HEK293 (cell line): Measurements from ENCODE around the gene RNF145.
A peak's percentile ranks its signal among the peaks of the same experiment; 100 is the strongest.

Experiments used
- FEZF1 ChIP-seq: fragments of 450-650 bp; formaldehyde crosslinking; IDR thresholded peaks from 2 replicates; pipeline ENCODE4 v1.5.1; 2016; ENCODE audit warnings: missing biosample characterization, missing genetic modification characterization
- GLI4 ChIP-seq: fragments of 450-650 bp; formaldehyde crosslinking; IDR thresholded peaks from 2 replicates; pipeline ENCODE4 v1.5.1; 2016; ENCODE audit warnings: missing biosample characterization, missing genetic modification characterization
- IKZF3 ChIP-seq: fragments of 450-650 bp; IDR thresholded peaks from 2 replicates; pipeline ENCODE4 v1.5.0; 2018; ENCODE audit warnings: missing biosample characterization, mild to moderate bottlenecking, missing genetic modification characterization, moderate library complexity
- MEIS1 ChIP-seq: sonication (generic); formaldehyde crosslinking; IDR thresholded peaks from 2 replicates; pipeline ENCODE4 v1.8.1; 2022; ENCODE audit warnings: missing genetic modification reagents, mild to moderate bottlenecking, borderline replicate concordance
- PRDM1 ChIP-seq: fragments of 450-650 bp; formaldehyde crosslinking; IDR thresholded peaks from 2 replicates; pipeline ENCODE4; 2016; ENCODE audit warnings: missing biosample characterization, missing genetic modification characterization
- ZFHX2 ChIP-seq: fragments of 450-650 bp; formaldehyde crosslinking; conservative IDR thresholded peaks from 2 replicates; pipeline ENCODE4 v1.5.1; 2016; ENCODE audit warnings: missing biosample characterization, missing genetic modification characterization
- ZFP3 ChIP-seq: fragments of 450-650 bp; formaldehyde crosslinking; IDR thresholded peaks from 2 replicates; pipeline ENCODE4 v1.5.1; 2016; ENCODE audit warnings: low read depth, missing biosample characterization, missing genetic modification characterization
- ZFP37 ChIP-seq: fragments of 450-650 bp; formaldehyde crosslinking; IDR thresholded peaks from 2 replicates; pipeline ENCODE4 v1.5.1; 2016; ENCODE audit warnings: missing biosample characterization, missing genetic modification characterization
- ZIC2 ChIP-seq: fragments of 450-650 bp; formaldehyde crosslinking; IDR thresholded peaks from 2 replicates; pipeline ENCODE4 v1.5.1; 2016; ENCODE audit warnings: missing biosample characterization, missing genetic modification characterization
- ZNF10 ChIP-seq: fragments of 450-650 bp; formaldehyde crosslinking; IDR thresholded peaks from 2 replicates; pipeline ENCODE4 v1.5.1; 2017; ENCODE audit warnings: missing biosample characterization, missing genetic modification characterization
- ZNF114 ChIP-seq: fragments of 450-650 bp; formaldehyde crosslinking; IDR thresholded peaks from 2 replicates; pipeline ENCODE4 v1.5.0; 2017; ENCODE audit warnings: missing biosample characterization, missing genetic modification characterization
- ZNF132 ChIP-seq: fragments of 450-650 bp; formaldehyde crosslinking; IDR thresholded peaks from 2 replicates; pipeline ENCODE4 v1.5.1; 2017; ENCODE audit warnings: missing biosample characterization, missing genetic modification characterization, borderline replicate concordance
- ZNF175 ChIP-seq: fragments of 450-650 bp; formaldehyde crosslinking; IDR thresholded peaks from 2 replicates; pipeline ENCODE4 v1.5.1; 2016; ENCODE audit warnings: missing biosample characterization, missing genetic modification characterization
- ZNF184 ChIP-seq: fragments of 450-650 bp; IDR thresholded peaks from 2 replicates; pipeline ENCODE4 v1.5.1; 2018; ENCODE audit warnings: missing biosample characterization, mild to moderate bottlenecking, missing genetic modification characterization
- ZNF335 ChIP-seq: fragments of 450-650 bp; formaldehyde crosslinking; conservative IDR thresholded peaks from 2 replicates; pipeline ENCODE4 v1.5.1; 2016; ENCODE audit warnings: missing biosample characterization, missing genetic modification characterization
- ZNF366 ChIP-seq: fragments of 450-650 bp; formaldehyde crosslinking; conservative IDR thresholded peaks from 2 replicates; pipeline ENCODE4 v1.5.1; 2016; ENCODE audit warnings: missing biosample characterization, missing genetic modification characterization
- ZNF404 ChIP-seq: fragments of 450-650 bp; formaldehyde crosslinking; IDR thresholded peaks from 2 replicates; pipeline ENCODE4 v1.5.1; 2017; ENCODE audit warnings: missing biosample characterization, missing genetic modification characterization
- ZNF423 ChIP-seq: fragments of 450-650 bp; formaldehyde crosslinking; IDR thresholded peaks from 2 replicates; pipeline ENCODE4 v1.5.1; 2016; ENCODE audit warnings: missing biosample characterization, missing genetic modification characterization
- ZNF433 ChIP-seq: fragments of 450-650 bp; formaldehyde crosslinking; IDR thresholded peaks from 2 replicates; pipeline ENCODE4 v1.5.1; 2016; ENCODE audit warnings: missing biosample characterization, missing genetic modification characterization, low read depth
- ZNF510 ChIP-seq: fragments of 450-650 bp; formaldehyde crosslinking; IDR thresholded peaks from 2 replicates; pipeline ENCODE4 v1.5.1; 2018; ENCODE audit warnings: mild to moderate bottlenecking, missing genetic modification characterization, missing biosample characterization; ENCODE audit not compliant: insufficient replicate concordance
- ZNF560 ChIP-seq: fragments of 450-650 bp; formaldehyde crosslinking; IDR thresholded peaks from 2 replicates; pipeline ENCODE4 v1.5.1; 2017; ENCODE audit warnings: missing biosample characterization, missing genetic modification characterization, borderline replicate concordance
- ZNF585B ChIP-seq: fragments of 450-650 bp; formaldehyde crosslinking; IDR thresholded peaks from 2 replicates; pipeline ENCODE4 v1.5.1; 2016; ENCODE audit warnings: missing biosample characterization, missing genetic modification characterization
- ZNF610 ChIP-seq: fragments of 450-650 bp; formaldehyde crosslinking; IDR thresholded peaks from 2 replicates; pipeline ENCODE4 v1.5.1; 2016; ENCODE audit warnings: missing biosample characterization, missing genetic modification characterization, borderline replicate concordance
- ZNF621 ChIP-seq: fragments of 450-650 bp; formaldehyde crosslinking; IDR thresholded peaks from 2 replicates; pipeline ENCODE4 v1.5.1; 2017; ENCODE audit warnings: missing biosample characterization, missing genetic modification characterization
- ZNF626 ChIP-seq: fragments of 450-650 bp; sonication (Bioruptor Pico); formaldehyde crosslinking; IDR thresholded peaks from 2 replicates; pipeline ENCODE4 v1.5.1; 2018; ENCODE audit warnings: missing biosample characterization, missing genetic modification characterization, inconsistent platforms
- ZNF629 ChIP-seq: fragments of 450-650 bp; formaldehyde crosslinking; IDR thresholded peaks from 2 replicates; pipeline ENCODE4 v1.5.1; 2017; ENCODE audit warnings: missing biosample characterization, missing genetic modification characterization
- ZNF664 ChIP-seq: fragments of 450-650 bp; formaldehyde crosslinking; IDR thresholded peaks from 2 replicates; pipeline ENCODE4 v1.5.1; 2016; ENCODE audit warnings: missing biosample characterization, missing genetic modification characterization
- ZNF747 ChIP-seq: fragments of 450-650 bp; formaldehyde crosslinking; IDR thresholded peaks from 2 replicates; pipeline ENCODE4 v1.5.1; 2016; ENCODE audit warnings: missing biosample characterization, missing genetic modification characterization
- ZNF76 ChIP-seq: fragments of 450-650 bp; formaldehyde crosslinking; IDR thresholded peaks from 2 replicates; pipeline ENCODE4; 2016; ENCODE audit warnings: low read depth, missing biosample characterization, missing genetic modification characterization, borderline replicate concordance
- ZNF777 ChIP-seq: fragments of 450-650 bp; formaldehyde crosslinking; IDR thresholded peaks from 2 replicates; pipeline ENCODE4 v1.5.1; 2017; ENCODE audit warnings: missing biosample characterization, missing genetic modification characterization, borderline replicate concordance
- ZNF785 ChIP-seq: fragments of 450-650 bp; formaldehyde crosslinking; IDR thresholded peaks from 2 replicates; pipeline ENCODE4 v1.5.1; 2016; ENCODE audit warnings: missing biosample characterization, missing genetic modification characterization
- ZNF792 ChIP-seq: fragments of 450-650 bp; formaldehyde crosslinking; IDR thresholded peaks from 2 replicates; pipeline ENCODE4 v1.5.1; 2016; ENCODE audit warnings: missing biosample characterization, missing genetic modification characterization
- ZSCAN30 ChIP-seq: fragments of 450-650 bp; IDR thresholded peaks from 2 replicates; pipeline ENCODE4 v1.5.1; 2018; ENCODE audit warnings: missing biosample characterization, mild to moderate bottlenecking, missing genetic modification characterization, moderate library complexity
- TF ChIP-seq, protein P1 (sequence below): fragments of 450-650 bp; formaldehyde crosslinking; optimal IDR thresholded peaks from 2 replicates; pipeline ENCODE3; 2016; ENCODE audit warnings: missing biosample characterization, mild to moderate bottlenecking, missing genetic modification characterization
- TF ChIP-seq, protein P2 (sequence below): fragments of 450-650 bp; formaldehyde crosslinking; IDR thresholded peaks from 2 replicates; pipeline ENCODE4 v1.5.1; 2016; ENCODE audit warnings: missing biosample characterization, missing genetic modification characterization
- TF ChIP-seq, protein P3 (sequence below): fragments of 450-650 bp; formaldehyde crosslinking; IDR thresholded peaks from 2 replicates; pipeline ENCODE4 v1.5.1; 2016; ENCODE audit warnings: missing biosample characterization, missing genetic modification characterization, low read depth
- TF ChIP-seq, protein P4 (sequence below): fragments of 450-650 bp; formaldehyde crosslinking; IDR thresholded peaks from 2 replicates; pipeline ENCODE4 v1.5.1; 2017; ENCODE audit warnings: missing biosample characterization, mild to moderate bottlenecking, missing genetic modification characterization, moderate library complexity

RNF145 gene

DNA sequence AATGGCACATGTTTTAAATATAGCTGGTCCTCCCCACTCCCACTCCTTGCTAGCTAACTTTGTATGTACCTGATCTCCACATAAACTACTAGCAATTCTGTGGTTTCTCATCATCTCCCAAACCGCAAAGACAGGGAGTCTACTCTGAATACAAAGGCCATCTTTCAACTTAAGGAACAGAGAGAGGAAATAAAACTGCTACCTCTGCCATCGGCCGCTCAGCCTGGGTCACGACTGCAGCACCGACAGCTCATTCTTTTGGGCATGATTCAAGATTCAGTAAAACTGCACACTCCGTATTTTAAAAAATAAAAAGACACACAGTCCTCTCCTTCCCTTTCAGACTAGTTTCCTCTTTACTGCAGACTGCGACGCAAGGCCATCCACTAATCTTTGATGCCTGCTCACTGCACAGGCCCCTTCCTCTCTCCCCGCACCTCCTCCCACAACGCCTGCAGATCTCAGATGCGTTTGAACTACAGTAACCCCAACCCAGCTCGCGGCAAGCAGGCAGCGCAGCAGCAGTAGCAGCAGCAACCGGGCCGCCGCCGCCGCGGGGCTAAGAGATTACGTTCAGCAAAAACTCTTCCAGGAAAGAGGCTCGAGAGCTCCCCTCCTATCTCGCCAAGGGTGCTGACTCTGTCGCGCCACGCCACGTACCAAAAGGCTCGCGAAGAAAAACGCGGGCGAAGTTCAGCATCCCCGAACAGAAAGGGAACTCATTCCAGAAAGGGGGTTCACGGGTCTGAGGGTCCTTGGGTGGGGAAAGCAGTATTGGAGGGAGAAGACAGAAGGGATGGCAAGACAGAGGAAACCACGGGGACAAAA lies 1.5 kb downstream of the RNF145 start (continued):
- TF ChIP-seq ZNF560 (tag by site-specific recombination) (no peak), ZNF747 (tag by site-specific recombination) (no peak), ZIC2 (tag by site-specific recombination) (no peak), ZNF510 (tag by site-specific recombination) (no peak), ZFHX2 (tag by site-specific recombination) (peak; percentile 67), GLI4 (tag by site-specific recombination) (no peak), ZNF366 (no peak), ZNF76 (peak; percentile 64; the same call in 1 of the 2 replicates), ZFP3 (tag by site-specific recombination) (no peak), PRDM1 (tag by site-specific recombination) (no peak), ZNF132 (tag by site-specific recombination) (no peak), ZNF629 (tag by site-specific recombination) (no peak), ZNF10 (tag by site-specific recombination) (0 out of 2 replicates have a peak, but pooled peaks have one; percentile 29), ZNF585B (no peak), ZNF792 (tag by site-specific recombination) (no peak), ZNF114 (tag by site-specific recombination) (no peak), ZNF785 (tag by site-specific recombination) (no peak), MEIS1 (no peak), FEZF1 (tag by site-specific recombination) (peak; percentile 24; the same call in 1 of the 2 replicates), ZNF175 (no peak), ZSCAN30 (tag by site-specific recombination) (peak; percentile 45; the same call in 1 of the 2 replicates), ZNF610 (no peak), ZNF664 (tag by site-specific recombination) (no peak), ZNF433 (tag by site-specific recombination) (no peak), ZNF404 (no peak), IKZF3 (no peak), ZNF335 (peak; percentile 22; the same call in 1 of the 2 replicates), ZFP37 (tag by site-specific recombination) (peak; percentile 78), ZNF777 (tag by site-specific recombination) (no peak), ZNF626 (tag by site-specific recombination) (no peak), ZNF184 (no peak), ZNF423 (tag by site-specific recombination) (no peak), ZNF621 (tag by site-specific recombination) (no peak)
- TF ChIP-seq, protein P1, sequence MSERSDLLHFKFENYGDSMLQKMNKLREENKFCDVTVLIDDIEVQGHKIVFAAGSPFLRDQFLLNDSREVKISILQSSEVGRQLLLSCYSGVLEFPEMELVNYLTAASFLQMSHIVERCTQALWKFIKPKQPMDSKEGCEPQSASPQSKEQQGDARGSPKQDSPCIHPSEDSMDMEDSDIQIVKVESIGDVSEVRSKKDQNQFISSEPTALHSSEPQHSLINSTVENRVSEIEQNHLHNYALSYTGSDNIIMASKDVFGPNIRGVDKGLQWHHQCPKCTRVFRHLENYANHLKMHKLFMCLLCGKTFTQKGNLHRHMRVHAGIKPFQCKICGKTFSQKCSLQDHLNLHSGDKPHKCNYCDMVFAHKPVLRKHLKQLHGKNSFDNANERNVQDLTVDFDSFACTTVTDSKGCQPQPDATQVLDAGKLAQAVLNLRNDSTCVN (tag by site-specific recombination) = peak; percentile 47
- TF ChIP-seq, protein P2, sequence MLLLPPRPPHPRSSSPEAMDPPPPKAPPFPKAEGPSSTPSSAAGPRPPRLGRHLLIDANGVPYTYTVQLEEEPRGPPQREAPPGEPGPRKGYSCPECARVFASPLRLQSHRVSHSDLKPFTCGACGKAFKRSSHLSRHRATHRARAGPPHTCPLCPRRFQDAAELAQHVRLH (tag by site-specific recombination) = no peak
- TF ChIP-seq, protein P3, sequence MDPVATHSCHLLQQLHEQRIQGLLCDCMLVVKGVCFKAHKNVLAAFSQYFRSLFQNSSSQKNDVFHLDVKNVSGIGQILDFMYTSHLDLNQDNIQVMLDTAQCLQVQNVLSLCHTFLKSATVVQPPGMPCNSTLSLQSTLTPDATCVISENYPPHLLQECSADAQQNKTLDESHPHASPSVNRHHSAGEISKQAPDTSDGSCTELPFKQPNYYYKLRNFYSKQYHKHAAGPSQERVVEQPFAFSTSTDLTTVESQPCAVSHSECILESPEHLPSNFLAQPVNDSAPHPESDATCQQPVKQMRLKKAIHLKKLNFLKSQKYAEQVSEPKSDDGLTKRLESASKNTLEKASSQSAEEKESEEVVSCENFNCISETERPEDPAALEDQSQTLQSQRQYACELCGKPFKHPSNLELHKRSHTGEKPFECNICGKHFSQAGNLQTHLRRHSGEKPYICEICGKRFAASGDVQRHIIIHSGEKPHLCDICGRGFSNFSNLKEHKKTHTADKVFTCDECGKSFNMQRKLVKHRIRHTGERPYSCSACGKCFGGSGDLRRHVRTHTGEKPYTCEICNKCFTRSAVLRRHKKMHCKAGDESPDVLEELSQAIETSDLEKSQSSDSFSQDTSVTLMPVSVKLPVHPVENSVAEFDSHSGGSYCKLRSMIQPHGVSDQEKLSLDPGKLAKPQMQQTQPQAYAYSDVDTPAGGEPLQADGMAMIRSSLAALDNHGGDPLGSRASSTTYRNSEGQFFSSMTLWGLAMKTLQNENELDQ (tag by site-specific recombination) = no peak
- TF ChIP-seq, protein P4, sequence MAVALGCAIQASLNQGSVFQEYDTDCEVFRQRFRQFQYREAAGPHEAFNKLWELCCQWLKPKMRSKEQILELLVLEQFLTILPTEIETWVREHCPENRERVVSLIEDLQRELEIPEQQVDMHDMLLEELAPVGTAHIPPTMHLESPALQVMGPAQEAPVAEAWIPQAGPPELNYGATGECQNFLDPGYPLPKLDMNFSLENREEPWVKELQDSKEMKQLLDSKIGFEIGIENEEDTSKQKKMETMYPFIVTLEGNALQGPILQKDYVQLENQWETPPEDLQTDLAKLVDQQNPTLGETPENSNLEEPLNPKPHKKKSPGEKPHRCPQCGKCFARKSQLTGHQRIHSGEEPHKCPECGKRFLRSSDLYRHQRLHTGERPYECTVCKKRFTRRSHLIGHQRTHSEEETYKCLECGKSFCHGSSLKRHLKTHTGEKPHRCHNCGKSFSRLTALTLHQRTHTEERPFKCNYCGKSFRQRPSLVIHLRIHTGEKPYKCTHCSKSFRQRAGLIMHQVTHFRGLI (tag by site-specific recombination) = no peak
